ENCODE data around the gene TLCD2. TPM values are rescaled to one million over a fixed set of nuclear protein-coding genes. Genes with fewer than 3 reads are reported as not detected.

The TLCD2 gene
- total RNA-seq, 1 experiment from 2014 or later: 1.5 TPM

GRCh38 chr17:1727258-1727789, 17.1 kb upstream of the TLCD2 start:
- no peak overlapping the region for H4K5ac ChIP-seq (ENCODE audit: insufficient read length, low read depth, low read length)
- no peak overlapping the region for H2BK120ac ChIP-seq (ENCODE audit: low read depth, low read length, poor library complexity, severe bottlenecking)
- peaks cover 4% of the 10 kb centered on the region for H3K23me2 ChIP-seq (ENCODE audit: insufficient read length, low read depth, low read length, poor library complexity, severe bottlenecking)
- H4K20me1 ChIP-seq (ENCODE audit: control insufficient read depth, insufficient read depth, insufficient read length): no peaks in the 10 kb centered on the region
- H3K9me3 ChIP-seq (ENCODE audit: control insufficient read depth, low read depth, low read length): no peaks in the 10 kb centered on the region
- no peak overlapping the region for H2AFZ ChIP-seq (ENCODE audit: low read length)
- H3K27ac ChIP-seq (ENCODE audit: insufficient read length, low read depth, low read length): no peak overlapping the region
- H3K4me1 ChIP-seq (ENCODE audit: insufficient read depth, low read length): no peaks in the 10 kb centered on the region
- no peak overlapping the region for H3K14ac ChIP-seq (ENCODE audit: insufficient read depth, low read length)
- peaks cover 2% of the 10 kb centered on the region; the same call in 1 of the 2 replicates for H3K27me3 Mint-ChIP-seq (ENCODE audit: low read depth)
- H3K4me2 ChIP-seq (ENCODE audit: insufficient read depth, insufficient read length, low read length): no peak overlapping the region
- H3K4me1 Mint-ChIP-seq: peaks cover 2 to 4% of the 10 kb centered on the region in 2 experiments; a peak in 1 of 4 replicates
- H2AK5ac ChIP-seq (ENCODE audit: insufficient read length, low read length): no peak overlapping the region
- TF ChIP-seq CTCF (conservative IDR thresholded peaks at IDR 0.05): no peak
- H4K91ac ChIP-seq (ENCODE audit: insufficient read length, low read depth, low read length): no peak overlapping the region
- H3K79me2 ChIP-seq (ENCODE audit: insufficient read depth, low read length): no peaks in the 10 kb centered on the region
- H4K8ac ChIP-seq (replicated peaks; ENCODE audit: insufficient read length, low read depth, low read length): no peak overlapping the region
- no peak overlapping the region for H3T11ph ChIP-seq (ENCODE audit: low read length)
- H2BK12ac ChIP-seq (ENCODE audit: insufficient read length, low read depth, low read length): no peak overlapping the region
- H3K27ac Mint-ChIP-seq: no peak overlapping the region
- no peak overlapping the region for H2BK15ac ChIP-seq (ENCODE audit: low read depth, low read length)
- no CpG with 5 or more reads among the region's 21 CpGs for WGBS (ENCODE audit: extremely low coverage, insufficient read length, low lambda C conversion rate)
- no peak overlapping the region for H3K18ac ChIP-seq (ENCODE audit: insufficient read length, low read depth, low read length)
- H3K4me3 Mint-ChIP-seq: no peak overlapping the region
- no peak for DNase-seq
- H3K36me3 Mint-ChIP-seq (ENCODE audit: insufficient read depth in 1 of 3, low read depth in 3 of 3): peaks cover 0 to 9% (median 0%) of the 10 kb centered on the region in 3 experiments; a peak in 4 of 7 replicates
- no peak overlapping the region for H2BK20ac ChIP-seq (ENCODE audit: low read depth, low read length, poor library complexity, severe bottlenecking)
- no peak overlapping the region for H3K56ac ChIP-seq (ENCODE audit: insufficient read length, low read depth, low read length)
- no peaks in the 10 kb centered on the region for H3K79me1 ChIP-seq (ENCODE audit: insufficient read depth, low read depth, low read length, poor library complexity, severe bottlenecking)
- H3K23ac ChIP-seq (ENCODE audit: insufficient read length, low read depth, low read length): no peak overlapping the region
- H3K4ac ChIP-seq (ENCODE audit: low read depth, low read length): no peak overlapping the region
- no peak overlapping the region for H2BK5ac ChIP-seq (ENCODE audit: insufficient read length, low read length)
- H3K9ac ChIP-seq (ENCODE audit: extremely low read depth, insufficient read length, low read length): no peak overlapping the region
- H3K9me3 Mint-ChIP-seq: no peaks in the 10 kb centered on the region; a peak in 1 of 5 replicates
- no peaks in the 10 kb centered on the region for H3K27me3 ChIP-seq (ENCODE audit: insufficient read depth, low read length)

Measured in H9 (cell line).